ENCODE measurements around the gene PDZD7. TPM values are rescaled to one million over a fixed set of nuclear protein-coding genes. Genes with fewer than 3 reads are reported as not detected.

The PDZD7 gene
- total and polyA plus RNA-seq, 9 of the 15 experiments (the other 6 are each of a cell fraction or from before 2014, with no cell fraction given): 0.04 to 0.24 (median 0.08) TPM; not detected in 3

DNA sequence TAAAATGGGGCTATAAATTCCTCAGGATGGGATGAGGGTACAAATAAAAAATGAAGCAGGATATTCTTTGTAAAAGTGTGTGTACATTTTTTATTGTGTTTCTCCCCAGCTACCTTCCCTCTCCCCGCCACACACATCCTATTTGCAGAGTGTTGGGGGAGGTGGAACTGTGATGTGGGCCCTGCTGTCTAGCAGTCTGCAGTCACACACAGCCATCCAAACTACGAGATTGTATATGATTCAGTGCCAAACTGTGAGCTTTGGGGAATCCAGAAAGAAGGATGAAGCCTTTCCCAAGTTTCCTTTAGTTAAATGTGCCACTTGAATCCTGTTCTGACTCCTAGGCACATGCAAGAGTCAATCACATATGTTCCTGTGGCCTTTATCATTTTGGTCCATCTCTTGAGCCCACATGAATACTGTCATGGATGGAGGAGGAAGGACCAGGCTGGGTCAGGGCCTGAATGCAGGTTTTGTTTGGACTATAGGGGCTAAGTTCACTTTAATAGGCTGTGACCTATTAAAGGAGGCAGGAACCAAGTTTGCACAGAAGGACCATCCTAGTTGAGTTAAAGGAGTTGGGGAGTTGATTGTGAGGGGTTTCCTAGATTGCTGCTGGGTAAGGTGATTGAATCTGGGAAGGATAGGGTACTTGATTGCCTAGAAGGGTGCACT, 62.7 kb downstream of the PDZD7 start:
- Histone ChIP-seq H3K4me1 (replicated peaks in 1 of 2; ENCODE audit: control insufficient read depth in 2 of 2, insufficient read depth in 2 of 2, low read length in 2 of 2) (peaks cover 12 to 14% of the 10 kb centered on the region in 2 experiments), H3K79me2 (ENCODE audit: control insufficient read depth, insufficient read depth, low read length) (no peaks in the 10 kb centered on the region), H3K9ac (ENCODE audit: insufficient read depth in 1 of 2, low read depth in 2 of 2, low read length in 2 of 2) (no peak overlapping the region), H2AFZ (ENCODE audit: low read depth, low read length) (peak overlapping the region; percentile 97; the same call in 1 of the 2 replicates), H3K36me3 (ENCODE audit: control insufficient read depth, insufficient read depth, low read length) (peaks cover 7% of the 10 kb centered on the region; the same call in 1 of the 3 replicates), H4K20me1 (replicated peaks; ENCODE audit: control insufficient read depth, insufficient read depth, low read length) (no peaks in the 10 kb centered on the region), H3K4me3 (no peak overlapping the region), H3K9me1 (ENCODE audit: control insufficient read depth, insufficient read depth, low read length) (no peaks in the 10 kb centered on the region), H3K27ac (ENCODE audit: extremely low read depth, low read depth, low read length) (no peak overlapping the region), H3K4me2 (ENCODE audit: insufficient read depth, low read length) (peak overlapping the region; percentile 68), H3K27me3 (ENCODE audit: control insufficient read depth in 2 of 2, insufficient read depth in 2 of 2, low read length in 2 of 2) (no peaks in the 10 kb centered on the region), H3K9me3 (replicated peaks; ENCODE audit: control insufficient read depth, insufficient read depth, low read depth, low read length) (no peaks in the 10 kb centered on the region)
- DNase-seq (ENCODE audit: extremely low read depth in 1 of 4, low spot score in 3 of 4) (no peak), FAIRE-seq (no peak), ATAC-seq (no peak)
- in situ Hi-C loops (cut with MboI) (no loop called here), intact Hi-C loops (cut with micrococcal nuclease) (no loop called here)
- POLR2A ChIA-PET: interaction anchor here (1.0 to 1.4 kb wide), 2 partner anchors 10 to 11 kb away, joined by 3 read pairs; no protein-coding TSS in a partner anchor
- no TSS peak for BruUV-seq (replicated peaks)
- CTCF ChIA-PET (ENCODE audit: low intra/inter-chr PET ratio): interaction anchor here (0.6 kb wide), 1 partner anchor 70 kb away, joined by 3 read pairs; no protein-coding TSS in a partner anchor
- WGBS (ENCODE audit: insufficient coverage, low coverage, missing lambda C conversion rate): 79% methylated on average over 2 of the region's 2 CpGs
- TF ChIP-seq, protein P1, sequence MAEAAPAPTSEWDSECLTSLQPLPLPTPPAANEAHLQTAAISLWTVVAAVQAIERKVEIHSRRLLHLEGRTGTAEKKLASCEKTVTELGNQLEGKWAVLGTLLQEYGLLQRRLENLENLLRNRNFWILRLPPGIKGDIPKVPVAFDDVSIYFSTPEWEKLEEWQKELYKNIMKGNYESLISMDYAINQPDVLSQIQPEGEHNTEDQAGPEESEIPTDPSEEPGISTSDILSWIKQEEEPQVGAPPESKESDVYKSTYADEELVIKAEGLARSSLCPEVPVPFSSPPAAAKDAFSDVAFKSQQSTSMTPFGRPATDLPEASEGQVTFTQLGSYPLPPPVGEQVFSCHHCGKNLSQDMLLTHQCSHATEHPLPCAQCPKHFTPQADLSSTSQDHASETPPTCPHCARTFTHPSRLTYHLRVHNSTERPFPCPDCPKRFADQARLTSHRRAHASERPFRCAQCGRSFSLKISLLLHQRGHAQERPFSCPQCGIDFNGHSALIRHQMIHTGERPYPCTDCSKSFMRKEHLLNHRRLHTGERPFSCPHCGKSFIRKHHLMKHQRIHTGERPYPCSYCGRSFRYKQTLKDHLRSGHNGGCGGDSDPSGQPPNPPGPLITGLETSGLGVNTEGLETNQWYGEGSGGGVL (CRISPR knock-in tag; IDR thresholded peaks at IDR 0.05): no peak
- TF ChIP-seq CBFB (CRISPR knock-in tag; IDR thresholded peaks at IDR 0.05) (no peak), ZEB2 (IDR thresholded peaks at IDR 0.05) (no peak), TARDBP (IDR thresholded peaks at IDR 0.05) (no peak), ILK (tag; IDR thresholded peaks at IDR 0.05; ENCODE audit: borderline replicate concordance, low read depth) (no peak), HMG20A (CRISPR knock-in tag; conservative IDR thresholded peaks at IDR 0.05) (no peak), RHOXF2B (CRISPR knock-in tag; conservative IDR thresholded peaks at IDR 0.05) (no peak), JUNB (CRISPR knock-in tag; conservative IDR thresholded peaks at IDR 0.05) (no peak), ZBTB7A (IDR thresholded peaks at IDR 0.05; ENCODE audit: borderline replicate concordance, control insufficient read depth, low read depth, low read length) (no peak), EZH2 (IDR thresholded peaks at IDR 0.05; ENCODE audit: borderline replicate concordance, low read depth, low read length) (no peak)
- TF ChIP-seq, protein P2, sequence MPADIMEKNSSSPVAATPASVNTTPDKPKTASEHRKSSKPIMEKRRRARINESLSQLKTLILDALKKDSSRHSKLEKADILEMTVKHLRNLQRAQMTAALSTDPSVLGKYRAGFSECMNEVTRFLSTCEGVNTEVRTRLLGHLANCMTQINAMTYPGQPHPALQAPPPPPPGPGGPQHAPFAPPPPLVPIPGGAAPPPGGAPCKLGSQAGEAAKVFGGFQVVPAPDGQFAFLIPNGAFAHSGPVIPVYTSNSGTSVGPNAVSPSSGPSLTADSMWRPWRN (IDR thresholded peaks at IDR 0.05; ENCODE audit: low read depth): no peak
- TF ChIP-seq, protein P3, sequence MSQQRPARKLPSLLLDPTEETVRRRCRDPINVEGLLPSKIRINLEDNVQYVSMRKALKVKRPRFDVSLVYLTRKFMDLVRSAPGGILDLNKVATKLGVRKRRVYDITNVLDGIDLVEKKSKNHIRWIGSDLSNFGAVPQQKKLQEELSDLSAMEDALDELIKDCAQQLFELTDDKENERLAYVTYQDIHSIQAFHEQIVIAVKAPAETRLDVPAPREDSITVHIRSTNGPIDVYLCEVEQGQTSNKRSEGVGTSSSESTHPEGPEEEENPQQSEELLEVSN (IDR thresholded peaks at IDR 0.05; ENCODE audit: borderline replicate concordance in 1 of 2, extremely low read depth in 1 of 2, insufficient read depth in 1 of 2, insufficient read length in 1 of 2, low read depth in 1 of 2, low read length in 1 of 2, poor library complexity in 1 of 2, severe bottlenecking in 1 of 2): no peak
- TF ChIP-seq, protein P4, sequence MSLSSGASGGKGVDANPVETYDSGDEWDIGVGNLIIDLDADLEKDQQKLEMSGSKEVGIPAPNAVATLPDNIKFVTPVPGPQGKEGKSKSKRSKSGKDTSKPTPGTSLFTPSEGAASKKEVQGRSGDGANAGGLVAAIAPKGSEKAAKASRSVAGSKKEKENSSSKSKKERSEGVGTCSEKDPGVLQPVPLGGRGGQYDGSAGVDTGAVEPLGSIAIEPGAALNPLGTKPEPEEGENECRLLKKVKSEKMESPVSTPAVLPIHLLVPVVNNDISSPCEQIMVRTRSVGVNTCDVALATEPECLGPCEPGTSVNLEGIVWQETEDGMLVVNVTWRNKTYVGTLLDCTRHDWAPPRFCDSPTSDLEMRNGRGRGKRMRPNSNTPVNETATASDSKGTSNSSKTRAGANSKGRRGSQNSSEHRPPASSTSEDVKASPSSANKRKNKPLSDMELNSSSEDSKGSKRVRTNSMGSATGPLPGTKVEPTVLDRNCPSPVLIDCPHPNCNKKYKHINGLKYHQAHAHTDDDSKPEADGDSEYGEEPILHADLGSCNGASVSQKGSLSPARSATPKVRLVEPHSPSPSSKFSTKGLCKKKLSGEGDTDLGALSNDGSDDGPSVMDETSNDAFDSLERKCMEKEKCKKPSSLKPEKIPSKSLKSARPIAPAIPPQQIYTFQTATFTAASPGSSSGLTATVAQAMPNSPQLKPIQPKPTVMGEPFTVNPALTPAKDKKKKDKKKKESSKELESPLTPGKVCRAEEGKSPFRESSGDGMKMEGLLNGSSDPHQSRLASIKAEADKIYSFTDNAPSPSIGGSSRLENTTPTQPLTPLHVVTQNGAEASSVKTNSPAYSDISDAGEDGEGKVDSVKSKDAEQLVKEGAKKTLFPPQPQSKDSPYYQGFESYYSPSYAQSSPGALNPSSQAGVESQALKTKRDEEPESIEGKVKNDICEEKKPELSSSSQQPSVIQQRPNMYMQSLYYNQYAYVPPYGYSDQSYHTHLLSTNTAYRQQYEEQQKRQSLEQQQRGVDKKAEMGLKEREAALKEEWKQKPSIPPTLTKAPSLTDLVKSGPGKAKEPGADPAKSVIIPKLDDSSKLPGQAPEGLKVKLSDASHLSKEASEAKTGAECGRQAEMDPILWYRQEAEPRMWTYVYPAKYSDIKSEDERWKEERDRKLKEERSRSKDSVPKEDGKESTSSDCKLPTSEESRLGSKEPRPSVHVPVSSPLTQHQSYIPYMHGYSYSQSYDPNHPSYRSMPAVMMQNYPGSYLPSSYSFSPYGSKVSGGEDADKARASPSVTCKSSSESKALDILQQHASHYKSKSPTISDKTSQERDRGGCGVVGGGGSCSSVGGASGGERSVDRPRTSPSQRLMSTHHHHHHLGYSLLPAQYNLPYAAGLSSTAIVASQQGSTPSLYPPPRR (CRISPR knock-in tag; IDR thresholded peaks at IDR 0.05; ENCODE audit: borderline replicate concordance): no peak
